ENCODE measurements around the gene TDRD1. TPM values are rescaled to one million over a fixed set of nuclear protein-coding genes. Genes with fewer than 3 reads are reported as not detected.

Gene TDRD1
- total RNA-seq, 1 donor from 2014 or later = not detected

DNA sequence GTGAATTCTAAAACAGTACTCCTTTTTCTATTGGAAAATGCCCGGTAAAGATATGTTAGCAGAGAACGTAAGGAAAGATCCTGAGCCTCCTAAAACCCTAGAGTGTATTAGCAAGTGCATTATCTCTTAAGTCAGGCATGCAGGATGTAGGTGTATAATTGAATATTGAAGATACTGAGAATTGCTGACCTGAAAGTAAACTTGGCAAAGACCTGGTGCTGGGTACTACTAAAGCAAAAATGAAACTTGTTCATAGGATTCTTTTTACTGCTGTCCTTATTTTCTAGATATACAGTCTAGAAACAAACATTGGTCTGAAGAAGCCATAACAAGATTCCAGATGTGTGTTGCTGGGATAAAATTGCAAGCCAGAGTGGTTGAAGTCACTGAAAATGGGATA lies 41.1 kb downstream of the TDRD1 start:
- Mint-ChIP-seq H3K4me3 (no peak overlapping the region), H3K36me3 (no peaks in the 10 kb centered on the region), H3K4me1 (peaks cover 2% of the 10 kb centered on the region), H3K9me3 (peaks cover 2% of the 10 kb centered on the region), H3K27ac (no peak overlapping the region), H3K27me3 (ENCODE audit: low read depth) (peaks cover 22% of the 10 kb centered on the region)
- TF ChIP-seq CTCF (IDR thresholded peaks at IDR 0.05; ENCODE audit: unreplicated experiment) = no peak
- DNase-seq (ENCODE audit: low spot score in 2 of 2, unreplicated experiment in 2 of 2) = no peak

- H3K27me3 Mint-ChIP-seq (ENCODE audit: low read depth) = peaks cover 23% of the 10 kb centered on the region
These were observed 42.1 kb downstream of the TDRD1 start for GRCh38 chr10:114221235-114221634.

GRCh38 chr10:114223066-114223465 lies 43.9 kb downstream of the TDRD1 start:
- H3K9me3 Mint-ChIP-seq = no peaks in the 10 kb centered on the region
- peaks cover 22% of the 10 kb centered on the region for H3K27me3 Mint-ChIP-seq (ENCODE audit: low read depth)
- TF ChIP-seq CTCF (IDR thresholded peaks at IDR 0.05; ENCODE audit: unreplicated experiment) = no peak
- H3K4me1 Mint-ChIP-seq = peaks cover 11% of the 10 kb centered on the region
- no peak overlapping the region for H3K27ac Mint-ChIP-seq
- no peaks in the 10 kb centered on the region for H3K36me3 Mint-ChIP-seq
- DNase-seq (ENCODE audit: low spot score in 2 of 2, unreplicated experiment in 2 of 2) = no peak
- H3K4me3 Mint-ChIP-seq = no peak overlapping the region

More at GRCh38 chr10:114221235-114221634, 42.1 kb downstream of the TDRD1 start:
- H3K4me1 Mint-ChIP-seq = peaks cover 2% of the 10 kb centered on the region
- H3K9me3 Mint-ChIP-seq = no peaks in the 10 kb centered on the region
- no peak for TF ChIP-seq CTCF (IDR thresholded peaks at IDR 0.05; ENCODE audit: unreplicated experiment)
- no peak overlapping the region for H3K4me3 Mint-ChIP-seq
- no peaks in the 10 kb centered on the region for H3K36me3 Mint-ChIP-seq
- no peak for DNase-seq (ENCODE audit: low spot score in 2 of 2, unreplicated experiment in 2 of 2)
- no peak overlapping the region for H3K27ac Mint-ChIP-seq

- peaks cover 16% of the 10 kb centered on the region for H3K4me1 Mint-ChIP-seq
- H3K4me3 Mint-ChIP-seq = no peak overlapping the region
- no peak for DNase-seq (ENCODE audit: low spot score in 2 of 2, unreplicated experiment in 2 of 2)
- H3K36me3 Mint-ChIP-seq = no peaks in the 10 kb centered on the region
- no peak for TF ChIP-seq CTCF (IDR thresholded peaks at IDR 0.05; ENCODE audit: unreplicated experiment)
- H3K27ac Mint-ChIP-seq = no peak overlapping the region
- no peaks in the 10 kb centered on the region for H3K9me3 Mint-ChIP-seq
- peaks cover 15% of the 10 kb centered on the region for H3K27me3 Mint-ChIP-seq (ENCODE audit: low read depth)
These were observed 49.0 kb downstream of the TDRD1 start for GRCh38 chr10:114228156-114228555.

DNA sequence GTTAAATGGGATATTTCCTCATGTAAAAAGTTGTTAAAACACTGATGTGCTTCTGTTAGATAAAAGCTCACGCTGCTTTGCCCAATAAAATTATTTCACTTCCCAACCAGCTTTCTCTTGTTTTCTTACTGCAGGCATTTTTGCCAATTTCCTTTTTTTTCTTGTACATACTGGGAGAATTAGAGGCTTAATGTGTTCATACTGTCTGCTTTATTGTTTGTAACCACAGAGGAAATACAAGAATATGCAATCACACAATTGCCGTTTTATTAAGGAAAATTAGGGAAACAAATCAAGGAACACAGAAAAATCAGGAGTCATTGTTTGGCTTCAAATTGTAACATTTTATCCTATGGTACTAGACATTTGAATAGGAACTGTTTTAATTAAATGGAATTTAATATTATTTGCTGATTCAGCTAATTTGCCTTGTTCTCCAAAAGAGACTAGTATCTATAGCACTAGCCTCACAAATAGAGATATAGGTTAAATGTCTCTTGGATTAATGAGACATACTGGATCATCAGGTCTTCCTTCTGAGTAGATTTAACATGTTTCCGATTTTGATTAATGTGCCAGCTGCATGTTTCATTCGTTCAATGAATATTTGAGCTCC lies 53.5 kb downstream of the TDRD1 start:
- Mint-ChIP-seq H3K36me3 (no peaks in the 10 kb centered on the region), H3K27ac (no peak overlapping the region), H3K4me1 (peaks cover 10% of the 10 kb centered on the region), H3K27me3 (ENCODE audit: low read depth) (peaks cover 25% of the 10 kb centered on the region), H3K9me3 (no peaks in the 10 kb centered on the region), H3K4me3 (no peak overlapping the region)
- TF ChIP-seq CTCF (IDR thresholded peaks at IDR 0.05; ENCODE audit: unreplicated experiment) = no peak
- no peak for DNase-seq (ENCODE audit: low spot score in 2 of 2, unreplicated experiment in 2 of 2)

DNA sequence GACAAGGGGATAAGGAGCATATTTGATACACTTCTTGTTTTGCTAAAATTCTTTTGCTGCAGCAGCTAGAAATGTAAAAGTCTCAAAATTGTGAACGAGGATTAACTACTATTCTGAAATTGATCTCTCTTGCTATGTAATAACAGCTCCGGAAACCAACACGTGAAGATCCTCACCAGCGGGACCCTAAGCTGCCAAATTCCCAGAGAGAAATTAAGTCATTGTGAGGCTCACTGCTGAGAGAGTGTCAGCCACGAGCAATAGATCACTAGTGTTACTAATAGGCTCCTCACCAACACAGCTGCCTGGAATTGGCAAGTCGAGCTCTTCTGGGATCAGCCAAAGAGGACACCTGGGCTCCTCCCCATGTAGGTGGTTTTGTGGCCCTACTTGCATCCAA lies 54.3 kb downstream of the TDRD1 start:
- no peaks in the 10 kb centered on the region for H3K9me3 Mint-ChIP-seq
- no peaks in the 10 kb centered on the region for H3K36me3 Mint-ChIP-seq
- peaks cover 6% of the 10 kb centered on the region for H3K4me1 Mint-ChIP-seq
- no peak overlapping the region for H3K27ac Mint-ChIP-seq
- no peak overlapping the region for H3K4me3 Mint-ChIP-seq
- DNase-seq (ENCODE audit: low spot score in 2 of 2, unreplicated experiment in 2 of 2) = no peak
- no peak for TF ChIP-seq CTCF (IDR thresholded peaks at IDR 0.05; ENCODE audit: unreplicated experiment)
- H3K27me3 Mint-ChIP-seq (ENCODE audit: low read depth) = peaks cover 32% of the 10 kb centered on the region
